COLO668 (cell line): ENCODE data around the gene RSPH1.
A peak's percentile ranks its signal among the peaks of the same experiment; 100 is the strongest.

Experiments
- DNase-seq: peaks from one replicate; lab custom pipeline; 2025; ENCODE audit not compliant: unreplicated experiment; lab: John Stamatoyannopoulos, UW

Gene RSPH1

DNA sequence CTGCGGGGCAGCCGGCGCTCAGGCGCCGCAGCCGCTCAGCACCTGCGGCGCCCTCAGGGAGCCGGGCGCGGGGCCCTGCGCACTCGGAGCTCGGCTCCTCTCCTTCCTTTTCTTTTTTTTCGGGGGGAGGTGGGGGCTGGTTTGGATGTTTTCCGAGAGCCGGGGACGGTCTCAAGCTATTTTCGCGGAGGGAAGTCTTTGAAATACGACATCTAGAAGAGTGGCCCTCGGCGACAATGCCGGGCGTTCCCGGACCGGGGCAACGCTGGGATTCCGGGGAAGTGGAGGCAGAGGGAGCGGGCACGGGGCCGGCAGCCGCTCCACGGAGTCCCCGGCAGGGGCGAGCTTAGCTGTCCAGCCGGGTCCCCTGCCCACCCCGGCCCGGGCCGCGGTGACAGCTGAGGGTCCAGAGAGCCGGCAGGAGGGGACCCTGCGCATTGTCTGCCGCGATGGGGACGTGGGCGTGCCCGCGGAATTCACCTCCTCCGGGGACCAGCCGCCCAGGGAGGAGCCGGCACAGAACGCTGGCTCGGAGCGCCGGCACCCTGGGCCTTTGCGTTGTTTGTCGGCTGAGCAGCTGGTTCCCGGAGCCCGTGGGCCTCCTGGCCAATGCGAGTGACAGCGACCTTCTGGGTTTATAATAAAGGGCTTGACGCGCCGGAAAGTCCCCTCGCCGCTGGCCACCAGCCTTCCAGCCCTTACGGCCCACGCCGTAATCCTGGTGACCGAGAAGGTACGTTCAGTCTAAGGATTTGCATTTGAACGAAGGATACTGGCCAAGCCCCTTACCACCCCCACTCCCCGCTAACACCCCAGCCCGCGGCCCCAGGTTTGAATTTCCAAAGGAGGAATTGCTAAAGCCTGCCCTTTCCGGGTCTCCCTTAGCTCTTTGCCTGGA, 18.2 kb upstream of the RSPH1 start:
- DNase-seq, result peak; percentile 87

GRCh38 chr21:42513151-42513984, 17.3 kb upstream of the RSPH1 start, which contains the start of gene SLC37A1:
SLC37A1 (plus strand) TSS chr21:42513852; CDS start chr21:42518455, 4,603 bp downstream.
- DNase-seq, result peak; percentile 82

DNA sequence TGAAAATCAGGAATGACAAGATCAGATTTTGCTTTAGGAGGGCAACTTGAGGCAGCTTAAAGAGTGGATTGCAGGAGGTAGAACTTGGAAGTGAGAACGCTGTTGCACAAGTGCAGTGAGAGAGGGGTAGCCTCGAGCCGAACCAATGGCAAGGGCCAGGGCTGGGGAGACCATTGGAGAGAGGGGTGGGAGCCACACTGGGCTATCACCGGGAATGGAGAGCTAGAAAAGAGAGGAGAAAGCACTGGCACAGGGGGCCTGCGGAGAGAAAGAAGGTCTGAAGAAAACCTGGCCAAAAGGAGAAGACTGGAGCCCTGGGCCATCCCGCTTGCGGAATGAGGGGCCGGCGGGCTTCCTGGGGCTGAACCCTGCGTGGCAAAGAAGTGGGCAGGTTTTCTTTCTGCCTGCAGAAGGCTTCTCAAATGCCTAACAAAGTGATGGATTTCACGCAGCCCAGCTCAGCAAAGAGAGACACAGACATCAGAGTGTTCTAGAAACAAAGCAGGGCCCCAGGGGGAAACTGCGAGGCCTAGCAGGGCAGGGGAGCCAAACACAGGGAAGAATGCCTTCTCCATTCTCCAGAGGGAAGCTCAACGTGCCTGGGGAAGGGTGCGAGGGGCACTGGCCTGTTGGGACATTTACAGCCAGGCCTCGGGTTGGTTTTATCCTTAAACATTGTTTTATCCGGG, 16.5 kb upstream of the RSPH1 start:
- no peak for DNase-seq

DNA sequence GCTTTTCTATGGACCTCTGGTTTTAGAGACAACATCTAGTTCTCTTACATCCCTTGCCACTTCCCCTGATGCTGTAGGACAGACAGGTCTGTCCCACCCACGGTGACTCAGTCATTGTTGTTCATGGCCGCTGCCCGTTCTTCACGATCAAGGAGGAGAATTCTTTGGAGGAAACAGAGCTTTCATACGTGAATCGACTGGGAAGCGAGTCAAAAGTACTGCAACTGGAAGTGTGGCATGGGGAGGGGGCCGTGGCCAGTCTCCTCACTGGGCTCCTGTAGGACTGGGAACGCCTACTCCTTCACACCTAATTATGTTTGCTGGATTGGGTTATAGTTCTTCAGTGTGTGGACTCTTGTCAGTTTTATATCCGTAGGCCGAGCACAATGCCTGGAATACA, 13.2 kb upstream of the RSPH1 start:
- no peak for DNase-seq

DNA sequence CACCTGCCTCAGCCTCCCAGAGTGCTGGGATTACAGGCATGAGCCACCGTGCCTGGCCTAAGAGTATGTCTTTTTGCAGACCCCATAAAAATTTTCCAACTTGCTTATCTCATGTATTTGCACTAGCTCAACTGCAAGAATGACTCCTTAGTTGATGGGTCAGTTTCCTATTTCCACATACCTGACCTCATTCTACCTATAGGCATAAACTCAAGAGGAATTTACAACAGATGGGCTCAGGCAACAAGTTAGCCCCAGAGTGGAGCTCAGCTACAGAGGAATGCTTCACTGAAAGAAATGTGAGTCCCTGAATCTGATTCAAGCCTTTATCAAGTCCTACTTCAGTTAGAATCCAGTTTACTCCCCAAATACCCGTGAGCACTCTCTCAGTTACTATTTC, 12.3 kb upstream of the RSPH1 start:
- DNase-seq, result no peak

GRCh38 chr21:42507418-42507817, 11.4 kb upstream of the RSPH1 start:
- DNase-seq, result no peak

DNA sequence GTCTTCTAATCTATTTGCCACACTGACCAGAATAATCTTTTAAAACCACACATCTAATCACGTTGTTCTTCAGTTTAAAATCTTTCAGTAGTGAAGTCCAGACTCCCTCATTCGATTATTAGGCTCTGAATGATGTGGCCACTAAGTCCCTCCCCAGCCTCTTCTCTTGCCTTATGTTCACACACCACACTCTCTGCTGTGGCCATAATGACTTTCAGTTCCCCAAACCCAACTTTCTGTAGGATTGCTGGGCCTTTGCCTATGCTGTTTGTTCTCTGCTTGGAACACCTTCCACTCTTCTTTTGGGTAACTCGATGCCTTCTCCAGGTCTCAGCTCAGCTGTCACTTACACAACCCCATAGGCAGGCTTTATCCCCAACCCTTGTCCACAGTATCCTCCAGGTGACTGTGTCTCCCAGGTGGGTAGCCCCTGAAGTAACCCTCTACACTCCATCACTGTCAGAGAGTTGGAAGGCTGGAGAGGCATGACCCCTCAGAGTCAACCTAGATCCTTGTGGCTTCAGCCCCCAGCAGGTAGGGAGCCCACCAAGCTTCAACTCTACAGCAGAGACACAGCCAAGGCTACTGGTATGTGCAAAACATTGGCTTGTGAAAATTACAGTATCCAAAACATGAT, 9.2 kb upstream of the RSPH1 start:
- DNase-seq, result no peak

DNA sequence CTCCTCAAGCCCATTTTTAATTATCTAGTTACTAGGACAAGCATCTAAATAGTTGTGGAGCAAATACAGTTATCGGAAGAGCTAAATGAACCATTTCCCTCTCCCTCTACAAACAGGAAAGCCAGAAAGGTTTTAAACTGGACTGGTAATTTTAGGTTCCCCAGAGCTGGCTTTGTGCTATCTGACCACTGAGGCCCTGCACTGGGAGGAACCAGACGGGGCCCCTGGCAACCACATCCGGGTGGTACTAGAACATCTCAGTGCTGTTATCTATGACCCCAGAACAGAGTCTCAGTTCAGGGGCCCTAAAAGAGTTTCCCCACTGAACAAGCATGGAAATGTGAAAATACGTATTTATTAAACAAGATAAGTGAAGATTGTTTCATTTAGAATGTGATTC, 7.7 kb upstream of the RSPH1 start:
- DNase-seq, result no peak

GRCh38 chr21:42500736-42501135, 4.7 kb upstream of the RSPH1 start:
- DNase-seq, result no peak

DNA sequence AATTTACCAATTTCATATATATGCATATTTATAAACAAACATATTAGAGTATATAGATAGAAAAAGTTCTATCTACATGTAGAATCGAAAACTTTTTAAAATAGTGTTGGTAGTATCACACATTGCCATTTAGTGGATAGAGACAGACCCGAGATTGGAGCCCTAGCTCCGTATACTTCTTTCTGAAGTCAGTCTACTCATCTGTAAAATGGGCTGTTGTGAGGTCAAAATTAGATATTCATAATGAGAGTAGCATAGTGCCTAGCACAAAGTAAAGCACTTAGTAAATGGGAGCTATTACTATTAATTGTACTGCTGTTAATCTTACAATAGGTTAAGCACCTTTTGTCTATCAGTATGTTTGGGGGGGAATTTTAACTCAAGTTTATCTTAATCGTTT, 4.2 kb upstream of the RSPH1 start:
- no peak for DNase-seq

- DNase-seq, result no peak
Observed at GRCh38 chr21:42499444-42500112, 3.6 kb upstream of the RSPH1 start.

DNA sequence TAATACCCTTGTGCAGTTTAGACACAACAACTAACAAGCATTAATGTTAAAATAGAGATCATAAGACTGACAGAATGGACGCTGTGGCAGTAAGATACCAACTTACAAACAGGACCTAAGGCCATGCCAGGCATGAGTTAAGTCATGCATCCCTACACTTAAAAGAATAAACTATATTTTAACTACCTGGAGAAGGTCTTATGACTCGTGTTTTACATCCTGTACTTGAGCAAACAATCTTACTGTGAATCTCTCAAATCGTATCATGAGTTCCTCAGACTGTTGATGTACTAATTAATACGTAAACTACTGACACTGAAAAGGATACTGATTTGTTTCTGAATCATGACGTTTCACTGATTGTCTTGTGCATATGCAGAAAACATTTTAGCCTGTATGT, 2.0 kb upstream of the RSPH1 start:
- DNase-seq, result no peak

DNA sequence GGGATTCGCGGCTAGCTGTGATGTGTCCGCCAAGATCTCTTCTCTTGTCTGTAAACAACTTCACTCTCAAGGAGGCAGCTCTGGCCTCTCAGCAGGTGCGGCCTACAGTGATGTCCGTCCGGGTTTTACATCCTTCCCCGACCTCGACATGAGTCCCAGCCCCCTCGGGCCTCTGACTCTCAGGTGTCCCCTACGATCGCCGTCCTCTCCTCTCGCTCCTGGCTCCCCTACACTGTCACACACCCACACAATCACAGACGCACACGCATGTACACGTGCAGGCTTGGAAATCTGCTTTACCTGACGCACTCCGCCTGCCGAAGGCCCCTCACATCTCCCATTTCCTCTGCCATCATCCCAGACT, 797 bp upstream of the RSPH1 start:
- peak; percentile 50 for DNase-seq

- DNase-seq, result peak; percentile 72
Observed at GRCh38 chr21:42495765-42496119, 282 bp downstream of the RSPH1 start.

DNA sequence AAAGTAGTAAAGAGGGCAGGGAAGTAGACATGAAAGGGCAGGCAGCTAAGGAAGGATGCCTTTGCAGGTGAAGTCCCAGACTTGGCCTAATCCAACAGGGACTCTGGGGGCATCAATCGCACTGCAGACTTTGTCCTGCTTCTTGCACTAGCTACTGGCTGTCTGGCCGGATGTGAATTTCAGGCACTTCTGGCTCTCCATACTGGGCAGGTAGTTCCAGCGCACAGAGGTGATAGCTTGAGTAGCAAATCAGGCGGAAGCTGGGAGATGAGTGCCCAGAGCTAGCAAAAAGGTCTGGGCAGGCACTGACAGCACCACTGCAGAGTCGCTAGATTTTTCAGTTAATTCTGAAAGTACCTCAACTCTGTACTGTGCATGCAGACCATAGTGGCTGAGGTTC, 997 bp downstream of the RSPH1 start:
- DNase-seq, result no peak

DNA sequence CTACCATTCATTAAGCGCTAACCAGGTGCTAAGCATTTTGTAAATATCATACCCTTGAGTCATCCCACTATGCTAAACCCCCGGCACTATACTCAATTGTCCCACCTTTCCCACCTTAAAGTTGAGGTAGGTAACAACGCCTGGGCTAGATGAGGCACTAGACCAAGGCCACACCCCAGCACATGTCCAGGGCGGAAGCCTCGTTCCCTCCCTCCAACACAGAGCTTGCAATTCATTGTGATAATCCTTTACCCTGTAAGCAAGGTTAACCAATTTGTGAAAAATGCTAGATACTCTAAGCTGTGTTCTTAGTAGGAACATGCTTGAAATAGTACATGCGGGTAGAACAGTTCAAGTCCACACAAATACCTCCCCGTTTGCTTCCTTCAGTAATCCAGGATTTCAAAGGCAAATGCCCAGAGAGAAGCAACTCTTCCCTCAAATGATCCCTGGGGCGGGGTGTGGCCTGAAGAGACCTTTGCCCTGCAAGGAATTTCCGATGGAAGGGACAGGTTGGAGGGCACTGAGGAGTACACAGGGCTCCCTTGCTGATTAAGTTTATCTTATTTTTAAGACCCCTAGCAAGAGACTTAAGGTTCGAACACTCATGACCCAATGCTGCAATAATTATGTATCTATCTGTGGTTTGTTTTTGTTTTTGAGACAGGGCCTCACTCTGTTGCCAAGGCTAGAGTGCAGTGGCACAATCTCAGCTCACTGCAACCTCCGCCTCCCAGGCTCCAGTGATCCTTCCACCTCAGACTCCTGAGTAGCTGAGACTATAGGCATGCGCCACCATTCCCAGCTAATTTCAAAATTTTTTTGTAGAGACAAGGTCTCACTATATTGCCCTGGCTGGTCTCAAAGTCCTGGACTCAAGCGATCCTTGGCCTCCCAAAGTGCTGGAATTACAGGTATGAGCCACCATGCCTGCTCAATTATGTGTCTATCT, 2.6 kb downstream of the RSPH1 start:
- no peak for DNase-seq

DNA sequence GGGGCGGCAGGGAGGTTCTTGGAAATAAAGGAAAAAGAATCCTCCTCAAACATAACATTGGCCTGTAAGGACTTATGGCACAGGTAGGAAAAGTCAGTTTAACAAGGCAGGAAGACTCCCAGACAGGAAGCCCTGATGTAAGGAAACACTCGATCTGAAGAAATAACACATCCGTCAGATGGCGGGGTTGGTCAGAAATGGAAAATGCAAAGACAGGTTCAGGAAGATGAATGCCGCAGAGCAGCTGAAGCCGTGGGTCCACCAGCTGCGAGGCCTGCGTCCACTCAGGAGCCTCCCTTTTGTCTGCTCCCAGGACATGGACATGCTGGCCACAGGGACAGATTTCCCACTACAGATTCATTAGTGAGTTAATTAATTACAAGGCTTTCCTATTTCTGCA, 3.8 kb downstream of the RSPH1 start:
- DNase-seq, result no peak

GRCh38 chr21:42491328-42491727, 4.7 kb downstream of the RSPH1 start:
- DNase-seq, result no peak

- no peak for DNase-seq
Observed at GRCh38 chr21:42490720-42491119, 5.3 kb downstream of the RSPH1 start.

- DNase-seq, result no peak
Observed at GRCh38 chr21:42489991-42490390, 6.0 kb downstream of the RSPH1 start.
